Mesenchymal stem cell (in vitro differentiated cells and primary cell): ENCODE results near the gene SNRNP70.

Experiments used
- DNase-seq: peaks from one replicate; pipeline ENCODE4 v3.0.0-alpha.2; 2013
- H2AFZ ChIP-seq: one replicate; pipeline ENCODE4 v1.6.1; 2013; ENCODE audit warnings: low read depth, mild to moderate bottlenecking, control low read depth, inconsistent platforms, low read length, moderate library complexity
- H2AK5ac ChIP-seq: 2 replicates; pipeline ENCODE4 v1.6.1; 2013; ENCODE audit warnings: low read length, moderate library complexity, mild to moderate bottlenecking, inconsistent platforms; ENCODE audit not compliant: severe bottlenecking
- H2BK120ac ChIP-seq: one replicate; pipeline ENCODE4 v1.6.1; 2013; ENCODE audit warnings: low read depth, mild to moderate bottlenecking, inconsistent platforms, low read length, moderate library complexity
- H2BK12ac ChIP-seq, 2 experiments: one replicate each; pipeline ENCODE4 v1.6.1; 2013; ENCODE audit warnings: inconsistent platforms in 2 of 2, low read length in 2 of 2, mild to moderate bottlenecking in 2 of 2, moderate library complexity in 2 of 2, control low read depth in 1 of 2
- H2BK15ac ChIP-seq: one replicate; pipeline ENCODE4 v1.6.1; 2013; ENCODE audit warnings: mild to moderate bottlenecking, low read depth, inconsistent platforms; ENCODE audit not compliant: poor library complexity, severe bottlenecking
- H2BK5ac ChIP-seq: 2 replicates; pipeline ENCODE4 v1.6.1; 2013; ENCODE audit warnings: low read depth, mild to moderate bottlenecking, low read length, control low read depth, inconsistent platforms; ENCODE audit not compliant: poor library complexity, severe bottlenecking
- H3K14ac ChIP-seq, 2 experiments: one replicate each; pipeline ENCODE4 v1.6.1; 2013; ENCODE audit warnings: inconsistent platforms in 2 of 2, low read length in 2 of 2, control low read depth in 1 of 2, mild to moderate bottlenecking in 1 of 2, moderate library complexity in 1 of 2
- H3K18ac ChIP-seq, 2 experiments: one replicate each; pipeline ENCODE4 v1.6.1; 2013; ENCODE audit warnings: inconsistent platforms in 2 of 2, low read length in 2 of 2, control low read depth in 1 of 2, low read depth in 1 of 2, mild to moderate bottlenecking in 1 of 2
- H3K23ac ChIP-seq, 2 experiments: one replicate each; pipeline ENCODE4 v1.6.1; 2013; ENCODE audit warnings: inconsistent platforms in 2 of 2, low read length in 2 of 2, mild to moderate bottlenecking in 2 of 2, moderate library complexity in 2 of 2, control low read depth in 1 of 2
- H3K27ac ChIP-seq: 2 replicates; pipeline ENCODE4 v1.5.1; 2013; ENCODE audit warnings: mild to moderate bottlenecking, moderate library complexity, low read length, control low read depth, inconsistent platforms; ENCODE audit not compliant: poor library complexity, severe bottlenecking
- H3K27me3 ChIP-seq, 2 experiments: 2 replicates each; pipeline versions ENCODE4 v1.6.1 to v1.7.0; 2013; ENCODE audit warnings: low read length in 2 of 2, mild to moderate bottlenecking in 2 of 2, moderate library complexity in 2 of 2, control low read depth in 1 of 2, inconsistent platforms in 1 of 2; ENCODE audit not compliant: control insufficient read depth in 1 of 2, insufficient read depth in 1 of 2
- H3K36me3 ChIP-seq, 2 experiments: 2 replicates each; pipeline versions ENCODE4 v1.6.1 to v1.7.0; 2013; ENCODE audit warnings: low read length in 2 of 2, control low read depth in 1 of 2, inconsistent platforms in 1 of 2, low read depth in 1 of 2, mild to moderate bottlenecking in 1 of 2; ENCODE audit not compliant: insufficient read depth in 2 of 2, control insufficient read depth in 1 of 2
- H3K4ac ChIP-seq, 2 experiments: one replicate each; pipeline ENCODE4 v1.6.1; 2013; ENCODE audit warnings: inconsistent platforms in 2 of 2, low read length in 2 of 2, mild to moderate bottlenecking in 2 of 2, moderate library complexity in 2 of 2, control low read depth in 1 of 2, low read depth in 1 of 2
- H3K4me1 ChIP-seq: 2 replicates; pipeline ENCODE4 v1.6.1; 2013; ENCODE audit warnings: low read depth, low read length, control low read depth; ENCODE audit not compliant: control insufficient read depth, insufficient read depth
- H3K4me2 ChIP-seq: 2 replicates; pipeline ENCODE4 v1.6.1; 2013; ENCODE audit warnings: low read length, mild to moderate bottlenecking, inconsistent platforms; ENCODE audit not compliant: poor library complexity, severe bottlenecking
- H3K4me3 ChIP-seq, 2 experiments: 2 replicates each; pipeline versions ENCODE4 v1.5.1 to v1.7.0; 2013; ENCODE audit warnings: low read length in 2 of 2, mild to moderate bottlenecking in 2 of 2, control low read depth in 1 of 2, low read depth in 1 of 2; ENCODE audit not compliant: insufficient read depth in 1 of 2
- H3K79me1 ChIP-seq: replicated peaks from 2 replicates; pipeline ENCODE4 v1.6.1; 2013; ENCODE audit warnings: mild to moderate bottlenecking, control low read depth, low read length, inconsistent platforms; ENCODE audit not compliant: poor library complexity, severe bottlenecking
- H3K9ac ChIP-seq: 2 replicates; pipeline ENCODE4 v1.7.0; 2013; ENCODE audit warnings: mild to moderate bottlenecking, low read length, moderate library complexity
- H3K9me3 ChIP-seq: 2 replicates; pipeline ENCODE4 v1.7.0; 2013; ENCODE audit warnings: mild to moderate bottlenecking, low read length; ENCODE audit not compliant: control insufficient read depth
- H4K8ac ChIP-seq: one replicate; pipeline ENCODE4 v1.6.1; 2013; ENCODE audit warnings: inconsistent platforms, mild to moderate bottlenecking, low read length, moderate library complexity
- H4K91ac ChIP-seq: one replicate; pipeline ENCODE4 v1.6.1; 2013; ENCODE audit warnings: mild to moderate bottlenecking, low read length, inconsistent platforms
- WGBS: methylation state at CpG from one replicate; pipeline ENCODE4 v1.1.7; 2013; ENCODE audit warnings: mixed read lengths; 5-methylcytosine and 5-hydroxymethylcytosine counted together

The SNRNP70 gene

DNA sequence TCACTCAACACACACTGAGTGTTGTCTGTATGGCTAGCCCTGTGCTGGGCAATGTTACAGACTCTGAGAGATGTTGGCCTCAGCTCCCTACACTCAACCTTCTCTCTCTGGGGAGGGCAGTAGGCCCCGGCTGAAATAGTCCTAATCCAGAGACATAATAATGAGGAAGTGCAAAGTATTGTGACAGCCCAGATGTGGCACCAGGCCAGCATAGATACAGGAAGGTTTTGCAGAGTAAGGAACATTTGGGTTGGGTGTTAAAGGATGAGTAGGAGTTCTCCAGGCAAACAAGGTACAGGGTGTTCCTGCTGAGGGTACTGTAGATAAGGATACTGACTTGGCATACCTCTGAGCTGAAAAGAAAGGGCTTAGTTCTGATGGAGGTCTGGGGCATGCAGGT, 31.3 kb downstream of the SNRNP70 start:
- peaks cover 11% of the 10 kb centered on the region in 2 experiments for H3K27me3 ChIP-seq
- H3K4ac ChIP-seq = no peak overlapping the region
- H3K79me1 ChIP-seq = peaks cover 3% of the 10 kb centered on the region
- H3K18ac ChIP-seq = no peak overlapping the region
- H2AK5ac ChIP-seq = no peak overlapping the region
- no peak overlapping the region for H2BK15ac ChIP-seq
- H3K14ac ChIP-seq = no peak overlapping the region
- no peak overlapping the region for H2BK120ac ChIP-seq
- no peak overlapping the region for H4K91ac ChIP-seq
- no peak for DNase-seq
- no peak overlapping the region for H3K4me3 ChIP-seq
- H3K27ac ChIP-seq = no peak overlapping the region
- no peak overlapping the region for H3K4me2 ChIP-seq
- no peak overlapping the region for H3K23ac ChIP-seq
- no peaks in the 10 kb centered on the region for H3K9me3 ChIP-seq
- H3K36me3 ChIP-seq = peaks cover 0 to 6% of the 10 kb centered on the region in 2 experiments
- H2BK5ac ChIP-seq = no peak overlapping the region
- peaks cover 32% of the 10 kb centered on the region for H3K4me1 ChIP-seq
- H2AFZ ChIP-seq = no peak overlapping the region
- no peak overlapping the region for H4K8ac ChIP-seq
- H3K9ac ChIP-seq = no peak overlapping the region
- H2BK12ac ChIP-seq = peak overlapping the region in 1 of 2 experiments; percentile 22
- WGBS = 87% methylated on average over 1 of the region's 1 CpG

DNA sequence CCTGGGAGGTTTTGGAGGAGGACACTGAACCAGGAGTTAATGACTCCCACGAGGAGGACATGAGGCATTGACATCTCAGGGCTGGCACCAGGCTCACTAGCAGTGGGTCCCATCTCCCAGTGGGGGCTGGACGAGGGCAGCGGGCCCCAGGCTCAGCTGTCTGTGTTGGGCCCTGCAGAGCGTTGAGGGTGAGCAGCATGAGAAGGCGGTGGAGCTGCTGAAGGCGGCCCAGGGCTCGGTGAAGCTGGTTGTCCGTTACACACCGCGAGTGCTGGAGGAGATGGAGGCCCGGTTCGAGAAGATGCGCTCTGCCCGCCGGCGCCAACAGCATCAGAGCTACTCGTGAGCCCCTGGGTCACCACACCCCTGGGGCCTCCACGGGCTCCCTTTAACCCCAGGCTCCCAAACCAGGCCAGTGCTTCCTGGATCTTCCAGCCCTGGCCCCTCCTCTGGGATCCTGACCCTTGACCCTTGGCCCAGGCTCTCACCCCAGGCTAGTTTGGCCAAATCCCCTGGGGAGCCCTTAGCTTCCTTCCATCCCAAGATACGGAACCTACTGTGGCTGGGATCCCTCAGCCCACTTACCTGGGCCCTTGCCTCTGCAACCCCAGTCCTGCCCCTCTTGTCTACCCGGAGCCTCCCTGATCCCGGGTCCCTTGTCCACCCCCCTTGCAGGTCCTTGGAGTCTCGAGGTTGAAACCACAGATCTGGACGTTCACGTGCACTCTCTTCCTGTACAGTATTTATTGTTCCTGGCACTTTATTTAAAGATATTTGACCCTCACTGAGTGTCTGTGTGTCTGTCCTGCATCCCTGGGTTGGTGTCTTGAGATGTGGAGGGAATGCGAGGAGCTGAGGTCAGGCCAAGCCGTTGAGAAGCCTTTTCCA, 32.7 kb downstream of the SNRNP70 start:
- WGBS = 85% methylated on average over 24 of the region's 26 CpGs
- peak overlapping the region; percentile 44 for H3K27ac ChIP-seq
- H3K4me2 ChIP-seq = peak overlapping the region; percentile 85

GRCh38 chr19:49118565-49119410, 33.5 kb downstream of the SNRNP70 start, which contains the start of gene C19orf73:
Gene C19orf73 (minus strand): TSS chr19:49119143. CDS start chr19:49119022, 121 bp downstream.
- peak within 1 kb of the TSS; percentile 96 for H2BK15ac ChIP-seq
- H2BK120ac ChIP-seq = peak within 1 kb of the TSS; percentile 52
- peak within 1 kb of the TSS in 1 of 2 experiments; percentile 68 for H3K14ac ChIP-seq
- H2BK12ac ChIP-seq = peak within 1 kb of the TSS; percentile 52 to 93
- H3K79me1 ChIP-seq = peaks cover 1% of the 10 kb centered on the region
- H3K23ac ChIP-seq = no peak within 1 kb of the TSS
- H3K9me3 ChIP-seq = no peaks in the 10 kb centered on the region
- H3K36me3 ChIP-seq = peaks cover 0 to 6% of the 10 kb centered on the region in 2 experiments
- 1% methylated on average over 69 of the region's 85 CpGs for WGBS
- H3K4me3 ChIP-seq = peak within 1 kb of the TSS; percentile 71 to 84
- H3K27me3 ChIP-seq = peaks cover 11 to 14% of the 10 kb centered on the region in 2 experiments
- peak within 1 kb of the TSS; percentile 83 to 94 for H3K4ac ChIP-seq
- peaks cover 30% of the 10 kb centered on the region for H3K4me1 ChIP-seq
- peak within 1 kb of the TSS; percentile 85 for H4K8ac ChIP-seq
- no peak within 1 kb of the TSS for H2AK5ac ChIP-seq
- peak within 1 kb of the TSS; percentile 97 for H3K4me2 ChIP-seq
- peak within 1 kb of the TSS; percentile 88 to 98 for H3K18ac ChIP-seq
- DNase-seq = peak; percentile 95
- H2AFZ ChIP-seq = peak within 1 kb of the TSS; percentile 97
- H4K91ac ChIP-seq = peak within 1 kb of the TSS; percentile 81
- peak within 1 kb of the TSS; percentile 71 for H3K27ac ChIP-seq
- peak within 1 kb of the TSS; percentile 46 for H2BK5ac ChIP-seq
- peak within 1 kb of the TSS; percentile 90 for H3K9ac ChIP-seq

More for the DNA sequence above, 32.7 kb downstream of the SNRNP70 start:
- no peak overlapping the region for H2BK15ac ChIP-seq
- H2BK12ac ChIP-seq = peak overlapping the region in 1 of 2 experiments; percentile 93
- H3K18ac ChIP-seq = peak overlapping the region in 1 of 2 experiments; percentile 88
- no peak for DNase-seq
- no peaks in the 10 kb centered on the region for H3K9me3 ChIP-seq
- H3K9ac ChIP-seq = peak overlapping the region; percentile 90
- peaks cover 0 to 6% of the 10 kb centered on the region in 2 experiments for H3K36me3 ChIP-seq
- no peak overlapping the region for H2BK120ac ChIP-seq
- peak overlapping the region; percentile 97 for H2AFZ ChIP-seq
- H4K8ac ChIP-seq = peak overlapping the region; percentile 14
- peaks cover 32% of the 10 kb centered on the region for H3K4me1 ChIP-seq
- no peak overlapping the region for H3K23ac ChIP-seq
- peak overlapping the region; percentile 37 for H4K91ac ChIP-seq
- H3K4ac ChIP-seq = no peak overlapping the region
- no peak overlapping the region for H3K14ac ChIP-seq
- H3K27me3 ChIP-seq = peaks cover 11 to 14% of the 10 kb centered on the region in 2 experiments
- no peak overlapping the region for H2BK5ac ChIP-seq
- peaks cover 1% of the 10 kb centered on the region for H3K79me1 ChIP-seq
- H3K4me3 ChIP-seq = peak overlapping the region; percentile 71 to 84
- no peak overlapping the region for H2AK5ac ChIP-seq
